Tibial artery (tissue), 4 donors: ENCODE data around the gene RNF4.
A peak's percentile ranks its signal among the peaks of the same experiment; 100 is the strongest.

Experiments used
- DNase-seq, 2 donors: peaks; one replicate each; pipeline ENCODE4 v3.0.0-alpha.2; 2019
- H3K27ac ChIP-seq, 2 donors: fragments of 200-600 bp; sonication (generic) in 1 of 2; 1 replicate in 1 of 2; 2 replicates in 1 of 2; pipeline ENCODE4 v1.5.1; 2018 to 2019; ENCODE audit warnings: mild to moderate bottlenecking in 1 of 2
- H3K27me3 ChIP-seq, 2 donors: fragments of 200-600 bp; sonication (generic) in 1 of 2; one replicate each; pipeline versions ENCODE4 v1.5.1 to v1.6.0; 2016 to 2019
- H3K36me3 ChIP-seq, 3 donors: fragments of 200-600 bp; sonication (generic) in 2 of 3; one replicate each; pipeline ENCODE4 v1.5.1; 2016 to 2019; ENCODE audit warnings: mild to moderate bottlenecking in 2 of 3
- H3K4me1 ChIP-seq, 4 donors: fragments of 200-600 bp; sonication (generic) in 2 of 4; 1 replicate in 3 of 4; 2 replicates in 1 of 4; pipeline ENCODE4 v1.5.1; 2016 to 2019
- H3K4me3 ChIP-seq, 2 donors: fragments of 200-600 bp; sonication (generic) in 1 of 2; 1 replicate in 1 of 2; 2 replicates in 1 of 2; pipeline ENCODE4 v1.5.1; 2018 to 2019; ENCODE audit warnings: mild to moderate bottlenecking in 2 of 2
- H3K9me3 ChIP-seq, 3 donors: fragments of 200-600 bp; sonication (generic) in 1 of 3; one replicate each; pipeline ENCODE4 v1.5.1; 2016 to 2019
- CTCF ChIP-seq, 2 experiments: fragments of 200-600 bp in 1 of 2; fragments of 450-650 bp in 1 of 2; IDR thresholded peaks; one replicate each; pipeline ENCODE4 v1.5.1; 2017 to 2019; ENCODE audit warnings: antibody characterized with exemption in 2 of 2, mild to moderate bottlenecking in 1 of 2, moderate library complexity in 1 of 2
- intact Hi-C: fragments of 100-400 bp; cut with DNase I; formaldehyde crosslinking; loops from one replicate; pipeline ENCODE4 v1.15.0; 2023; ENCODE audit warnings: low total_unique reads

Gene RNF4

GRCh38 chr4:2441393-2442174, 27.3 kb upstream of the RNF4 start:
- H3K4me1 ChIP-seq = no peaks in the 10 kb centered on the region
- H3K27me3 ChIP-seq = peaks cover 0 to 12% of the 10 kb centered on the region in 2 donors
- no peak overlapping the region for H3K27ac ChIP-seq
- intact Hi-C loops = no loop called here
- DNase-seq = no peak
- TF ChIP-seq CTCF (IDR thresholded peaks at IDR 0.05) = peak; percentile 44
- H3K4me3 ChIP-seq = no peak overlapping the region
- no peaks in the 10 kb centered on the region for H3K36me3 ChIP-seq
- H3K9me3 ChIP-seq = no peaks in the 10 kb centered on the region

GRCh38 chr4:2442175-2442993, 26.5 kb upstream of the RNF4 start:
- H3K27me3 ChIP-seq = peaks cover 0 to 12% of the 10 kb centered on the region in 2 donors
- no peaks in the 10 kb centered on the region for H3K9me3 ChIP-seq
- no peaks in the 10 kb centered on the region for H3K4me1 ChIP-seq
- H3K36me3 ChIP-seq = no peaks in the 10 kb centered on the region
- no peak for DNase-seq
- TF ChIP-seq CTCF (IDR thresholded peaks at IDR 0.05) = no peak
- H3K4me3 ChIP-seq = no peak overlapping the region
- H3K27ac ChIP-seq = no peak overlapping the region
- intact Hi-C loops = no loop called here

GRCh38 chr4:2443061-2443730, 25.7 kb upstream of the RNF4 start:
- no peak overlapping the region for H3K4me3 ChIP-seq
- H3K9me3 ChIP-seq = no peaks in the 10 kb centered on the region
- no peak overlapping the region for H3K27ac ChIP-seq
- DNase-seq = no peak
- no peak for TF ChIP-seq CTCF (IDR thresholded peaks at IDR 0.05)
- H3K27me3 ChIP-seq = peaks cover 0 to 12% of the 10 kb centered on the region in 2 donors
- no peaks in the 10 kb centered on the region for H3K4me1 ChIP-seq
- H3K36me3 ChIP-seq = no peaks in the 10 kb centered on the region
- intact Hi-C loops = no loop called here

GRCh38 chr4:2443956-2444740, 24.8 kb upstream of the RNF4 start:
- Histone ChIP-seq H3K27ac (no peak overlapping the region), H3K36me3 (no peaks in the 10 kb centered on the region), H3K9me3 (no peaks in the 10 kb centered on the region), H3K4me3 (no peak overlapping the region), H3K4me1 (no peaks in the 10 kb centered on the region), H3K27me3 (peaks cover 0 to 12% of the 10 kb centered on the region in 2 donors)
- TF ChIP-seq CTCF (IDR thresholded peaks at IDR 0.05) = no peak
- no peak for DNase-seq
- intact Hi-C loops = no loop called here

GRCh38 chr4:2445130-2445529, 23.8 kb upstream of the RNF4 start:
- peaks cover 0 to 12% of the 10 kb centered on the region in 2 donors for H3K27me3 ChIP-seq
- no peaks in the 10 kb centered on the region for H3K4me1 ChIP-seq
- H3K4me3 ChIP-seq = no peak overlapping the region
- peak in 1 of 2 donors; percentile 53 for DNase-seq
- intact Hi-C loops = no loop called here
- no peak overlapping the region for H3K27ac ChIP-seq
- no peak for TF ChIP-seq CTCF (IDR thresholded peaks at IDR 0.05)
- no peaks in the 10 kb centered on the region for H3K36me3 ChIP-seq
- no peaks in the 10 kb centered on the region for H3K9me3 ChIP-seq
